ENCODE measurements around the gene OPCML.

The OPCML gene

DNA sequence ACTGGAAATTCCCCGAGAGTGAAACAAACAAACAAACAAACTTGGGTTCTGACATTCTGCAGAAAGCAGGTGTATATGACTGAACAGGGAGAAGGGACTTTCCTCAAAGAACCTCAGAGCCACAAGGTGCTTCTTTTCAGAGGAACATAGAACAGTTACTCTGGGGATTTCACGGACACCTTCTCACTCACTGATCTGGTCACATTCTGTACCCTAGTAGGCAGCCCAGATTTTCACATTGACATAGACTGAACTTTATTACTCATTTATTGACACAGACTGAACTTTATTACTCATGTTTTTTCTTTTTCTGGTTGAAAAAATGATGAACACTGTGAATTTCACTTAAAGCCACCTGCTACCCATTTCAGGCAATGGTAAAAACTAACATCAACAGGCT is 263.0 kb downstream of the OPCML start:
- DNase-seq = no peak
- Histone ChIP-seq H3K9me3 (ENCODE audit: severe bottlenecking) (no peaks in the 10 kb centered on the region), H3K27me3 (ENCODE audit: insufficient read depth, low read depth, severe bottlenecking) (peaks cover 5% of the 10 kb centered on the region), H3K27ac (no peak overlapping the region), H3K36me3 (no peaks in the 10 kb centered on the region), H3K4me3 (ENCODE audit: low read depth, low read length) (no peak overlapping the region)
- TF ChIP-seq, protein P1, sequence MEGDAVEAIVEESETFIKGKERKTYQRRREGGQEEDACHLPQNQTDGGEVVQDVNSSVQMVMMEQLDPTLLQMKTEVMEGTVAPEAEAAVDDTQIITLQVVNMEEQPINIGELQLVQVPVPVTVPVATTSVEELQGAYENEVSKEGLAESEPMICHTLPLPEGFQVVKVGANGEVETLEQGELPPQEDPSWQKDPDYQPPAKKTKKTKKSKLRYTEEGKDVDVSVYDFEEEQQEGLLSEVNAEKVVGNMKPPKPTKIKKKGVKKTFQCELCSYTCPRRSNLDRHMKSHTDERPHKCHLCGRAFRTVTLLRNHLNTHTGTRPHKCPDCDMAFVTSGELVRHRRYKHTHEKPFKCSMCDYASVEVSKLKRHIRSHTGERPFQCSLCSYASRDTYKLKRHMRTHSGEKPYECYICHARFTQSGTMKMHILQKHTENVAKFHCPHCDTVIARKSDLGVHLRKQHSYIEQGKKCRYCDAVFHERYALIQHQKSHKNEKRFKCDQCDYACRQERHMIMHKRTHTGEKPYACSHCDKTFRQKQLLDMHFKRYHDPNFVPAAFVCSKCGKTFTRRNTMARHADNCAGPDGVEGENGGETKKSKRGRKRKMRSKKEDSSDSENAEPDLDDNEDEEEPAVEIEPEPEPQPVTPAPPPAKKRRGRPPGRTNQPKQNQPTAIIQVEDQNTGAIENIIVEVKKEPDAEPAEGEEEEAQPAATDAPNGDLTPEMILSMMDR (IDR thresholded peaks at IDR 0.05; ENCODE audit: low read depth, low read length) = no peak

DNA sequence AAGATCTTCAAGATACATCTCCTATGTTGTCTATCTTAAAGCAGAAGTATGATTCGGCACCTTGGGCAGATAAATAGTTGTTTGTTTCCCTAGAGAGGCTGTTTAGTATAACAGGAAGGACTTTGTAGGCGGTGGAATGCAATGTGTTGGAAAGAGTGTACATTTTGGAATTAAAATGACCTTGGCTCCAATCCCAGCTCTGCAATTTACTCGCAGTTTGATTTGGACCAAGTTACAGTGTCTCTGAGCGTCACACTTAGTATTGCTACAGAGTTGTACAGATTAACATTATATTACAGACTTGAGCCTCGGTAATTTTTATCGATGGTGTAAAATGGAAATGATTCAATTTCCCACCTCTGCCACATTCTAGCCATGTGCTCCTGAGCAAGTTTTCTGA is 265.3 kb downstream of the OPCML start:
- Histone ChIP-seq H3K36me3 (no peaks in the 10 kb centered on the region), H3K27ac (no peak overlapping the region), H3K27me3 (ENCODE audit: insufficient read depth, low read depth, severe bottlenecking) (peaks cover 5% of the 10 kb centered on the region), H3K4me3 (ENCODE audit: low read depth, low read length) (no peak overlapping the region), H3K9me3 (ENCODE audit: severe bottlenecking) (no peaks in the 10 kb centered on the region)
- TF ChIP-seq, protein P1 (IDR thresholded peaks at IDR 0.05; ENCODE audit: low read depth, low read length) = no peak
- no peak for DNase-seq

DNA sequence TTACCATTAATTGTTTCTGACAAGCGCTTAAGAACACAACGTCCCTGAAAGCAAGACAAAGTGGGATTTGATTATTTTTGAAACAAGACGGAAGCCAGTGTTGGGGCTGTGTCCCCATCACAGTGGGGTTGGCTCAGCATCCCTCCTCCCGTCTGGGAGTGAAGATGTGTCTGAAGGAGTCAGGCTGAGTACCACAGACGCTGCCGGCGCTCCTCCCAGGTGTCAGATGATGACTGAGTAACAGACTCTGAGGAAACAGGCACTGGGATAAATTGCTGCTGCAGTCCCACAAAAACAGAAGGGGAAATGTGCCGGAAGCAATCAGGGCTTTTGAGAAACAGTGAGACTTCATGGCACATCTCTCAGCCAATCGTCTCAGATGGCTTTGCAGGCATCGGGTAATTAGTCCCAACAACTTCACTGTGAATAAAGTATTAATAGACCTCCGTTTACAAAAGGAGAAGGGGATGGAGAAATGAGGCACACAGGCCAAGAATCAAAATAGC is 266.7 kb downstream of the OPCML start:
- TF ChIP-seq, protein P1 (IDR thresholded peaks at IDR 0.05; ENCODE audit: low read depth, low read length) = no peak
- H3K36me3 ChIP-seq = no peaks in the 10 kb centered on the region
- DNase-seq = no peak
- H3K27me3 ChIP-seq (ENCODE audit: insufficient read depth, low read depth, severe bottlenecking) = peaks cover 5% of the 10 kb centered on the region
- H3K27ac ChIP-seq = no peak overlapping the region
- H3K4me3 ChIP-seq (ENCODE audit: low read depth, low read length) = no peak overlapping the region
- no peaks in the 10 kb centered on the region for H3K9me3 ChIP-seq (ENCODE audit: severe bottlenecking)

DNA sequence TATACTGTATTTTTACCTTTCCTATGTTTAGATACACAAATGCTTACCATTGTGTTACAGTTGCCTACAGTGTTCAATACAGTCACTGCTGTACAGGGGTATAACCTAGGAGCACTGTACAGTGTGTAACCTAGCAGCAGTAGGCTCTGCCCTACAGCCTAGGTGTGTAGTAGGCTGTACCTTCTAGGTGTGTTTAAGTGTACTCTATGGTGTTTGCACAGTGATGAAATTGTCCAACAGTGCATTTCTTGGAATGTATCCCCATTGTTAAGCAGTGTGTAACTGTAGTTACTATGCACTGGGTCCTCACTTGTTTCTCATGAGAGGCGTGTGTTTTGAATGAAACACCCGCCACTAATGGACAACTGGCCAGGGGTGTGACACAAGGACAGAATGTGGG is 269.0 kb downstream of the OPCML start:
- TF ChIP-seq, protein P1 (IDR thresholded peaks at IDR 0.05; ENCODE audit: low read depth, low read length) = no peak
- no peak overlapping the region for H3K27ac ChIP-seq
- no peaks in the 10 kb centered on the region for H3K9me3 ChIP-seq (ENCODE audit: severe bottlenecking)
- no peak for DNase-seq
- H3K4me3 ChIP-seq (ENCODE audit: low read depth, low read length) = no peak overlapping the region
- no peaks in the 10 kb centered on the region for H3K36me3 ChIP-seq
- peaks cover 9% of the 10 kb centered on the region for H3K27me3 ChIP-seq (ENCODE audit: insufficient read depth, low read depth, severe bottlenecking)

DNA sequence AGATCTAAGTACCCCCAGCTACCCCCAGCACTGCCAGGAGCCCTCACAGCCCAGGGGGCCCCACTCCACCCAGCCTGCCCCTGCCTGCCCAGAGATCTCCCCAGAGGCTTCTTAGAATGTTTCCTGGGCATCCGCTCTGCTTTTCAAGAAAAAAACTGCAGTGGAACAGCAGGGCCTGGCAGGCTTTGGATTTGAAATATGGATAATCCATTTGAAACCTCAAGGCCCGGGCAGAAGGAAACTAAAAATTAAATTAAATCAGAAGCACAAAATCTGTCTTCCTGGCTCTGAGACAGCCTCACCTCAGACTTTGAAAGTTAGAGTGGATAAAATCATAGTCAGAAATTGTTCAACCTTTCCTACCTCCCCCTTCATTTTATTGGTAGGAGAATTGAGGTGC is 273.6 kb downstream of the OPCML start:
- Histone ChIP-seq H3K27ac (no peak overlapping the region), H3K9me3 (ENCODE audit: severe bottlenecking) (no peaks in the 10 kb centered on the region), H3K4me3 (ENCODE audit: low read depth, low read length) (no peak overlapping the region), H3K27me3 (ENCODE audit: insufficient read depth, low read depth, severe bottlenecking) (peaks cover 4% of the 10 kb centered on the region), H3K36me3 (no peaks in the 10 kb centered on the region)
- TF ChIP-seq, protein P1 (IDR thresholded peaks at IDR 0.05; ENCODE audit: low read depth, low read length) = no peak
- no peak for DNase-seq

DNA sequence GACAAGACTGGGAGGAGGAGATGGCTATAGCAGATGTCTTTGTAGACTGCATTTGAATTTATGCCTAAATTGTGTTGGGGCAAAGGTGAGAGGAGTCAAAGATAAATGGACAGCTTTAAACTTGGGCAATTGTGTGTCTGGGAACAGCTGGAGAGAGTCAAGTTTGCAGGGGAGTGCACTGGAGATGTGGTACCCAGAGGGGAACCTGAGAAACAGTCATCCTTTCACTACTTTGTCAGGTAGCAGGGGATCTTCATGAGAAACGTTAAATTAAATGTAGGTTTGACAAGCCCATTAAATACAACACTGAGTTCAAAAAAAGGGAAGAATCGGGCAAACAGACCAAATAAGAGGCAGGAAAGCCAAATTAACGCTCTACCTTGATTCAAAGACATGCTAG is 277.7 kb downstream of the OPCML start:
- H3K27me3 ChIP-seq (ENCODE audit: insufficient read depth, low read depth, severe bottlenecking) = no peaks in the 10 kb centered on the region
- TF ChIP-seq, protein P1 (IDR thresholded peaks at IDR 0.05; ENCODE audit: low read depth, low read length) = no peak

More for the DNA sequence above, 277.7 kb downstream of the OPCML start:
- H3K9me3 ChIP-seq (ENCODE audit: severe bottlenecking) = no peaks in the 10 kb centered on the region
- no peak overlapping the region for H3K27ac ChIP-seq
- H3K4me3 ChIP-seq (ENCODE audit: low read depth, low read length) = no peak overlapping the region
- no peaks in the 10 kb centered on the region for H3K36me3 ChIP-seq
- DNase-seq = no peak

Data from WERI-Rb-1 (cell line).